Measurements from ENCODE around the gene NRAP. TPM values are rescaled to one million over a fixed set of nuclear protein-coding genes. Genes with fewer than 3 reads are reported as not detected.

Gene NRAP
- total and polyA plus RNA-seq, 10 of the 15 experiments (the other 5 are each of a cell fraction or from before 2014, with no cell fraction given): not detected

DNA sequence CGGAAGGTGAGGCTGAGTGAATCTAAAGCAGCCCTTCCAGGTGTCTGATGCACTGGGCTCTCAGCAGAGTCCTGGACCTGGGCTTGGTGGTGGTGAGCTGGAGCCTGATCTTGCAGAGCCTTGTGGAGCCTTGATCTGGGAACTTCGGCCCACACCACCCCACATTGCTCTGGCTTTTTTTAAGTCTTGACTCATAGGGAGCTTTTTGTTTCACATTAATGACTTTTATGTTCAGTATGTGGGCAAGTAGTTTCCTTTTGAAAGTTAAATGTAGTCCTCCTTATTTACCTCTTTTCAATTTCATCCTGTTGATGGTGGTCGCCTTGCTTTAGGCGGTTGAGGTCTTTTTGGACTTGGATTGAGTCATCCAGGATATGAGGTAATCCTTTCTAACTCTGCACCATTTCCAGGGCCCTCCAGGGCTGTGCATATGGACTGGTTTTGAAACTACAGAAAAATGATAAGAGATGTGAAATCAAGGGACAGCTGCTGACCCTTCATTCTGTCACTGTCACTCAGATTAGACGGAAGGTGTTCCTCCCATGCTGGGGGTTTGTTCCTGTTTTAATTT is 2.9 kb upstream of the NRAP start (continued):
- TF ChIP-seq, protein P1, sequence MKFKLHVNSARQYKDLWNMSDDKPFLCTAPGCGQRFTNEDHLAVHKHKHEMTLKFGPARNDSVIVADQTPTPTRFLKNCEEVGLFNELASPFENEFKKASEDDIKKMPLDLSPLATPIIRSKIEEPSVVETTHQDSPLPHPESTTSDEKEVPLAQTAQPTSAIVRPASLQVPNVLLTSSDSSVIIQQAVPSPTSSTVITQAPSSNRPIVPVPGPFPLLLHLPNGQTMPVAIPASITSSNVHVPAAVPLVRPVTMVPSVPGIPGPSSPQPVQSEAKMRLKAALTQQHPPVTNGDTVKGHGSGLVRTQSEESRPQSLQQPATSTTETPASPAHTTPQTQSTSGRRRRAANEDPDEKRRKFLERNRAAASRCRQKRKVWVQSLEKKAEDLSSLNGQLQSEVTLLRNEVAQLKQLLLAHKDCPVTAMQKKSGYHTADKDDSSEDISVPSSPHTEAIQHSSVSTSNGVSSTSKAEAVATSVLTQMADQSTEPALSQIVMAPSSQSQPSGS (IDR thresholded peaks at IDR 0.05; ENCODE audit: low read length): peak; percentile 98
- TF ChIP-seq TCF12 (IDR thresholded peaks at IDR 0.05; ENCODE audit: low read depth, low read length) (0 out of 2 replicates have a peak, but pooled peaks have one; percentile 2), SPI1 (IDR thresholded peaks at IDR 0.05; ENCODE audit: borderline replicate concordance, insufficient read depth, low read depth, low read length) (no peak), HDAC6 (IDR thresholded peaks at IDR 0.05; ENCODE audit: unreplicated experiment) (no peak), WRNIP1 (IDR thresholded peaks at IDR 0.05; ENCODE audit: borderline replicate concordance, low read depth, low read length) (no peak), NR2C2 (IDR thresholded peaks at IDR 0.05; ENCODE audit: borderline replicate concordance, control insufficient read depth, insufficient read length, low read depth) (no peak), CBFB (IDR thresholded peaks at IDR 0.05; ENCODE audit: low read depth) (peak; percentile 59; the same call in 1 of the 2 replicates), RFX5 (IDR thresholded peaks at IDR 0.05; ENCODE audit: low read depth, low read length) (no peak), POLR2A (IDR thresholded peaks at IDR 0.05; ENCODE audit: low read depth, low read length) (no peak), FOXM1 (IDR thresholded peaks at IDR 0.05; ENCODE audit: low read depth, low read length) (peak; percentile 87; the same call in 1 of the 2 replicates), IKZF1 (conservative IDR thresholded peaks at IDR 0.05) (0 out of 2 replicates have a peak, but pooled peaks have one; percentile 12), ZBED1 (IDR thresholded peaks at IDR 0.05; ENCODE audit: borderline replicate concordance) (peak; percentile 80; the same call in 1 of the 2 replicates)
- TF ChIP-seq, protein P2, sequence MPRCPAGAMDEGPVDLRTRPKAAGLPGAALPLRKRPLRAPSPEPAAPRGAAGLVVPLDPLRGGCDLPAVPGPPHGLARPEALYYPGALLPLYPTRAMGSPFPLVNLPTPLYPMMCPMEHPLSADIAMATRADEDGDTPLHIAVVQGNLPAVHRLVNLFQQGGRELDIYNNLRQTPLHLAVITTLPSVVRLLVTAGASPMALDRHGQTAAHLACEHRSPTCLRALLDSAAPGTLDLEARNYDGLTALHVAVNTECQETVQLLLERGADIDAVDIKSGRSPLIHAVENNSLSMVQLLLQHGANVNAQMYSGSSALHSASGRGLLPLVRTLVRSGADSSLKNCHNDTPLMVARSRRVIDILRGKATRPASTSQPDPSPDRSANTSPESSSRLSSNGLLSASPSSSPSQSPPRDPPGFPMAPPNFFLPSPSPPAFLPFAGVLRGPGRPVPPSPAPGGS (IDR thresholded peaks at IDR 0.05; ENCODE audit: borderline replicate concordance, insufficient read depth, low read depth, low read length, poor library complexity, severe bottlenecking): peak; percentile 66

Measured in GM12878 (cell line).